ENCODE data around the gene MGAT4A. TPM values are rescaled to one million over a fixed set of nuclear protein-coding genes. Genes with fewer than 3 reads are reported as not detected.

MGAT4A gene
- total and polyA plus RNA-seq, 9 of the 15 experiments (the other 6 are each of a cell fraction or from before 2014, with no cell fraction given) = 0.03 to 0.53 (median 0.18) TPM; not detected in 2

- no peaks in the 10 kb centered on the region for H3K36me3 ChIP-seq (ENCODE audit: control insufficient read depth, insufficient read depth, low read length)
- no peak overlapping the region for H3K9ac ChIP-seq (ENCODE audit: insufficient read depth in 1 of 2, low read depth in 2 of 2, low read length in 2 of 2)
- ATAC-seq = no peak
- under 1% methylated on average over 9 of the region's 9 CpGs for WGBS (ENCODE audit: insufficient coverage, low coverage, missing lambda C conversion rate)
- no peak overlapping the region for H3K27ac ChIP-seq (ENCODE audit: extremely low read depth, low read depth, low read length)
- ChIA-PET POLR2A (interaction anchor here (0.6 kb wide), 1 partner anchor 179 kb away, joined by 4 read pairs; no protein-coding TSS in a partner anchor), CTCF (ENCODE audit: low intra/inter-chr PET ratio) (no interaction called here)
- H3K9me3 ChIP-seq (replicated peaks; ENCODE audit: control insufficient read depth, insufficient read depth, low read depth, low read length) = no peaks in the 10 kb centered on the region
- H3K4me2 ChIP-seq (ENCODE audit: insufficient read depth, low read length) = no peak overlapping the region
- no peak overlapping the region for H2AFZ ChIP-seq (ENCODE audit: low read depth, low read length)
- H3K9me1 ChIP-seq (ENCODE audit: control insufficient read depth, insufficient read depth, low read length) = no peaks in the 10 kb centered on the region
- no peaks in the 10 kb centered on the region for H3K4me1 ChIP-seq (replicated peaks in 1 of 2; ENCODE audit: control insufficient read depth in 2 of 2, insufficient read depth in 2 of 2, low read length in 2 of 2)
- no peaks in the 10 kb centered on the region for H4K20me1 ChIP-seq (replicated peaks; ENCODE audit: control insufficient read depth, insufficient read depth, low read length)
- DNase-seq (ENCODE audit: extremely low read depth in 1 of 4, low spot score in 3 of 4) = no peak
- H3K27me3 ChIP-seq (ENCODE audit: control insufficient read depth in 2 of 2, insufficient read depth in 2 of 2, low read length in 2 of 2) = peaks cover 0 to 9% of the 10 kb centered on the region in 2 experiments; a peak in 2 of 5 replicates
- in situ Hi-C loops (cut with MboI) (no loop called here), intact Hi-C loops (cut with micrococcal nuclease) (no loop called here)
- TF ChIP-seq C11orf30 (IDR thresholded peaks at IDR 0.05; ENCODE audit: low read depth) (peak; percentile 15; the same call in 1 of the 2 replicates), GTF2E2 (tag; IDR thresholded peaks at IDR 0.05) (no peak), ZNF316 (IDR thresholded peaks at IDR 0.05) (peak; percentile 62), ZKSCAN8 (CRISPR knock-in tag; IDR thresholded peaks at IDR 0.05) (no peak)
- no peak overlapping the region for H3K4me3 ChIP-seq
- BruUV-seq (replicated peaks) = no TSS peak
- no peaks in the 10 kb centered on the region for H3K79me2 ChIP-seq (ENCODE audit: control insufficient read depth, insufficient read depth, low read length)
- no peak for FAIRE-seq
These were observed 19.8 kb upstream of the MGAT4A start for GRCh38 chr2:98750593-98751282.

GRCh38 chr2:98749066-98749450, 18.1 kb upstream of the MGAT4A start:
- intact Hi-C loops (cut with micrococcal nuclease) = no loop called here
- Histone ChIP-seq H3K4me3 (no peak overlapping the region), H3K9me1 (ENCODE audit: control insufficient read depth, insufficient read depth, low read length) (no peaks in the 10 kb centered on the region), H3K4me1 (replicated peaks in 1 of 2; ENCODE audit: control insufficient read depth in 2 of 2, insufficient read depth in 2 of 2, low read length in 2 of 2) (no peaks in the 10 kb centered on the region; a peak in 1 of 5 replicates), H3K27me3 (ENCODE audit: control insufficient read depth in 2 of 2, insufficient read depth in 2 of 2, low read length in 2 of 2) (peaks cover 0 to 11% of the 10 kb centered on the region in 2 experiments; a peak in 2 of 5 replicates), H3K79me2 (ENCODE audit: control insufficient read depth, insufficient read depth, low read length) (no peaks in the 10 kb centered on the region), H3K36me3 (ENCODE audit: control insufficient read depth, insufficient read depth, low read length) (no peaks in the 10 kb centered on the region), H3K27ac (ENCODE audit: extremely low read depth, low read depth, low read length) (no peak overlapping the region), H4K20me1 (replicated peaks; ENCODE audit: control insufficient read depth, insufficient read depth, low read length) (no peaks in the 10 kb centered on the region), H3K9me3 (replicated peaks; ENCODE audit: control insufficient read depth, insufficient read depth, low read depth, low read length) (no peaks in the 10 kb centered on the region), H3K4me2 (ENCODE audit: insufficient read depth, low read length) (no peak overlapping the region), H3K9ac (ENCODE audit: insufficient read depth in 1 of 2, low read depth in 2 of 2, low read length in 2 of 2) (no peak overlapping the region), H2AFZ (ENCODE audit: low read depth, low read length) (no peak overlapping the region)
- in situ Hi-C loops (cut with MboI) = no loop called here
- POLR2A ChIA-PET = no interaction called here
- CTCF ChIA-PET (ENCODE audit: low intra/inter-chr PET ratio) = no interaction called here
- FAIRE-seq = no peak
- no TSS peak for BruUV-seq (replicated peaks)
- DNase-seq (ENCODE audit: extremely low read depth in 1 of 4, low spot score in 3 of 4) = no peak
- ATAC-seq = no peak
- no peak for TF ChIP-seq ZNF133 (CRISPR knock-in tag; IDR thresholded peaks at IDR 0.05)
- TF ChIP-seq, protein P1, sequence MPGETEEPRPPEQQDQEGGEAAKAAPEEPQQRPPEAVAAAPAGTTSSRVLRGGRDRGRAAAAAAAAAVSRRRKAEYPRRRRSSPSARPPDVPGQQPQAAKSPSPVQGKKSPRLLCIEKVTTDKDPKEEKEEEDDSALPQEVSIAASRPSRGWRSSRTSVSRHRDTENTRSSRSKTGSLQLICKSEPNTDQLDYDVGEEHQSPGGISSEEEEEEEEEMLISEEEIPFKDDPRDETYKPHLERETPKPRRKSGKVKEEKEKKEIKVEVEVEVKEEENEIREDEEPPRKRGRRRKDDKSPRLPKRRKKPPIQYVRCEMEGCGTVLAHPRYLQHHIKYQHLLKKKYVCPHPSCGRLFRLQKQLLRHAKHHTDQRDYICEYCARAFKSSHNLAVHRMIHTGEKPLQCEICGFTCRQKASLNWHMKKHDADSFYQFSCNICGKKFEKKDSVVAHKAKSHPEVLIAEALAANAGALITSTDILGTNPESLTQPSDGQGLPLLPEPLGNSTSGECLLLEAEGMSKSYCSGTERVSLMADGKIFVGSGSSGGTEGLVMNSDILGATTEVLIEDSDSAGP (CRISPR knock-in tag; IDR thresholded peaks at IDR 0.05) = no peak
- TF ChIP-seq ZBTB12 (CRISPR knock-in tag; IDR thresholded peaks at IDR 0.05) = no peak
- TF ChIP-seq MNT (conservative IDR thresholded peaks at IDR 0.05) = no peak
- no peak for TF ChIP-seq YY1 (IDR thresholded peaks at IDR 0.05; ENCODE audit: borderline replicate concordance in 1 of 3, control insufficient read depth in 1 of 3, extremely low read depth in 1 of 3, insufficient read depth in 3 of 3, insufficient read length in 1 of 3, insufficient replicate concordance in 2 of 3, low read depth in 1 of 3, low read length in 2 of 3)

Measured in K562 (cell line).